Measurements from ENCODE around the gene PRDX1. TPM values are rescaled to one million over a fixed set of nuclear protein-coding genes. Genes with fewer than 3 reads are reported as not detected.

PRDX1 gene
- total and polyA plus RNA-seq, 2 of the 8 experiments (the other 6 are each of a cell fraction or from before 2014, with no cell fraction given), result 1,165 to 1,418 TPM

DNA sequence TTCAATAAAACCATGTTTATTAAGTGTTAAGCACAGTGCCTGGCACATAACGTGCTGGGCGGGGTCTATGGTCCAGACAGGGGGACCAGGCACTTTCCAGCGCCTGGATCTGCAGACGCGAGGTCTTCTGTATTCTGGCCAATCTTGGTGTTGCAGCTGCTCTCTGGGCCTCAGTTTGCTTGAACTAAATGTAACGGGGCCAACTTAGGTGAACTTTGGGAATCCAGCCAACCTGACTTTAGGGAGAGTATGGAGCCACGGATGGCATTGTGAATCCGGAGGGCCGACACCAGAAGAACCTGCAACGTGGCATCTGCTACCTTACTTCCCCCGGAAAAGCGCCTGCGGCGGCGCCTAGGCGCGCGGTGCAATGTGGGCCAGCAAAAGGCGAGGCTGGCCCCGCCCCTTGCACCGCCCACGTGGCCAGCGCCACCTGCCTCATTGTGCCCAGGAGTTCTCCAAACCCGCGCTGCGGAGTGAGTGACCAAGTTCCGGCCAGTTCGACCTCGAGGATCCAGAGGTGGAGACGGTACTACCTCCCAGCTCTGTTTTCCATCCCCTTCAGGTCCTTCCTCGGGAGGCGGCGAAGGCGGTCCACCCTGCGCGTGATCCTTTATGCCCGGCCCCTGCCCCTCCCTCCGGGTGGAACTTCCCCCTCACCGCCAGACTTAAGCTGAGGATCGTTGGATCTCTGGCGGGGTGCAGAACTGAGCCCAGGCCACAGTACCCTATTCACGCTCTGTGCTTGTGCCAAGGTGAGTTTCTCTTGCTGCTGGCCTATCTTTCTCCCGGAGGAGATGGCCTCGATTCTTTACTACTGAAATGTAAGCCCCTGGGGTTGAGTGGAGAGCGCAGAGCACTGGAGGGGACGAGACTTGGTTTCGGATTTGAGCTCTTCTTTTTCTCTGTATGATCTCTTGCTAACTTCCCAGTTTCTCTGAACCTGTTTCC, 29.0 kb upstream of the PRDX1 start, which contains the start of gene AKR1A1:
TSS of gene AKR1A1 (plus strand) at position 426 of the 951 bp plus-strand sequence. CDS start 10,969 bp downstream, outside the sequence.
- peak within 1 kb of the TSS; percentile 82 to 95 (median 90) for H3K4me3 ChIP-seq (ENCODE audit: extremely low read depth in 1 of 4, insufficient read depth in 2 of 4, low read depth in 3 of 4, low read length in 4 of 4)
- H2BK20ac ChIP-seq (ENCODE audit: low read length), result no peak within 1 kb of the TSS
- peak within 1 kb of the TSS; percentile 87 for H3K4ac ChIP-seq (replicated peaks; ENCODE audit: insufficient read length, low read depth, low read length)
- peak within 1 kb of the TSS; percentile 88 for H3K27ac ChIP-seq (ENCODE audit: low read depth, low read length)
- peak within 1 kb of the TSS; percentile 85 for H3K56ac ChIP-seq (replicated peaks; ENCODE audit: insufficient read length, low read depth, low read length)
- H4K20me1 ChIP-seq (replicated peaks in 1 of 2; ENCODE audit: control insufficient read depth in 1 of 2, insufficient read depth in 2 of 2, low read length in 2 of 2), result peaks cover under 1 to 4% of the 10 kb centered on the region in 2 experiments
- H3K9me3 ChIP-seq (ENCODE audit: insufficient read depth in 2 of 2, low read depth in 1 of 2, low read length in 1 of 2), result no peaks in the 10 kb centered on the region
- H3K23me2 ChIP-seq (ENCODE audit: low read depth, low read length), result peaks cover 8% of the 10 kb centered on the region
- ChIA-PET CTCF (ENCODE audit: partially characterized antibody) (interaction anchor here (0.5 to 2.5 kb wide), 6 partner anchors 15 to 594 kb away, joined by 3 to 20 read pairs (median 6); no protein-coding TSS in a partner anchor), POLR2A (ENCODE audit: partially characterized antibody) (interaction anchor here (0.7 to 35.7 kb wide), 19 partner anchors 9 to 829 kb away, joined by 3 to 741 read pairs (median 6); partner anchors contain the start of genes CCDC163, MMACHC, MUTYH and NASP)
- H2BK120ac ChIP-seq (replicated peaks; ENCODE audit: low read depth, low read length), result peak within 1 kb of the TSS; percentile 69
- peak within 1 kb of the TSS; percentile 93; the same call in 1 of the 2 replicates for H4K8ac ChIP-seq (ENCODE audit: extremely low read depth, insufficient read depth, low read length)
- no peak within 1 kb of the TSS for H3K14ac ChIP-seq (ENCODE audit: insufficient read length)
- H3K27me3 ChIP-seq (replicated peaks in 1 of 4; ENCODE audit: control insufficient read depth in 3 of 4, extremely low read depth in 1 of 4, insufficient read depth in 3 of 4, low read length in 3 of 4), result no peaks in the 10 kb centered on the region
- H3K4me1 ChIP-seq (replicated peaks in 1 of 4; ENCODE audit: control insufficient read depth in 3 of 4, insufficient read depth in 4 of 4, low read length in 3 of 4), result peaks cover 0 to 4% (median 1%) of the 10 kb centered on the region in 4 experiments; a peak in 3 of 7 replicates
- H4K91ac ChIP-seq (replicated peaks; ENCODE audit: insufficient read length, low read length), result peak within 1 kb of the TSS; percentile 81
- no peak within 1 kb of the TSS for H3K23ac ChIP-seq (ENCODE audit: insufficient read length)
- peak within 1 kb of the TSS; percentile 96 for H2BK5ac ChIP-seq (ENCODE audit: low read depth, low read length)
- no peak for FAIRE-seq
- peak; percentile 78 to 93 for DNase-seq (ENCODE audit: low read depth in 1 of 2, low spot score in 2 of 2)
- H4K5ac ChIP-seq (ENCODE audit: insufficient read length, low read depth, low read length), result peak within 1 kb of the TSS; percentile 92
- peaks cover 10 to 40% of the 10 kb centered on the region in 2 experiments for H3K79me2 ChIP-seq (ENCODE audit: control insufficient read depth in 1 of 2, insufficient read depth in 2 of 2, low read length in 2 of 2)
- peak within 1 kb of the TSS; percentile 99 for H3K18ac ChIP-seq (ENCODE audit: extremely low read depth, low read length)
- H2AK5ac ChIP-seq (ENCODE audit: low read depth, low read length), result peak within 1 kb of the TSS; percentile 24; the same call in 1 of the 2 replicates
- peaks cover 5 to 28% (median 14%) of the 10 kb centered on the region in 4 experiments for H3K36me3 ChIP-seq (ENCODE audit: control insufficient read depth in 2 of 4, insufficient read depth in 4 of 4, low read length in 3 of 4)
- peaks cover 6% of the 10 kb centered on the region; the same call in 1 of the 2 replicates for H3K79me1 ChIP-seq (ENCODE audit: low read depth, low read length)
- WGBS, 2 experiments (ENCODE audit: extremely low coverage in 1 of 2, insufficient coverage in 1 of 2, insufficient read length in 1 of 2, insufficient replicate concordance in 2 of 2, low coverage in 1 of 2, low lambda C conversion rate in 2 of 2, missing lambda C conversion rate in 1 of 2), result 7% methylated on average over 46 of the region's 47 CpGs; no CpG with 5 or more reads in 1 of the 2 experiments
- H2BK15ac ChIP-seq (ENCODE audit: low read length), result peak within 1 kb of the TSS; percentile 93; the same call in 1 of the 2 replicates
- peak within 1 kb of the TSS; percentile 88 to 96 (median 92) for H3K9ac ChIP-seq (replicated peaks in 1 of 4; ENCODE audit: extremely low read depth in 1 of 4, low read depth in 3 of 4, low read length in 3 of 4)
- H2AFZ ChIP-seq (ENCODE audit: low read length), result peak within 1 kb of the TSS; percentile 6; the same call in 1 of the 2 replicates
- H2BK12ac ChIP-seq (ENCODE audit: low read depth, low read length), result peak within 1 kb of the TSS; percentile 87; the same call in 1 of the 2 replicates
- peak within 1 kb of the TSS; percentile 59 to 76 for H3K4me2 ChIP-seq (ENCODE audit: insufficient read depth in 1 of 2, low read depth in 2 of 2, low read length in 2 of 2)
- TF ChIP-seq SRF (IDR thresholded peaks at IDR 0.05; ENCODE audit: low read depth, low read length), result no peak
- TF ChIP-seq EZH2 (IDR thresholded peaks at IDR 0.05; ENCODE audit: low read depth, low read length, severe bottlenecking), result no peak
- peak; percentile 90 for TF ChIP-seq PHF8 (conservative IDR thresholded peaks at IDR 0.05; ENCODE audit: low read depth, low read length)
- TF ChIP-seq CBX5 (IDR thresholded peaks at IDR 0.05; ENCODE audit: low read depth, low read length), result no peak
- TF ChIP-seq JUN (IDR thresholded peaks at IDR 0.05; ENCODE audit: low read depth, low read length), result no peak
- no peak for TF ChIP-seq KDM5A (IDR thresholded peaks at IDR 0.05; ENCODE audit: low read length)
- no peak for TF ChIP-seq ZNF274 (IDR thresholded peaks at IDR 0.05; ENCODE audit: borderline replicate concordance, extremely low read depth, low read length)
- TF ChIP-seq, protein P1, sequence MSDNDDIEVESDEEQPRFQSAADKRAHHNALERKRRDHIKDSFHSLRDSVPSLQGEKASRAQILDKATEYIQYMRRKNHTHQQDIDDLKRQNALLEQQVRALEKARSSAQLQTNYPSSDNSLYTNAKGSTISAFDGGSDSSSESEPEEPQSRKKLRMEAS (IDR thresholded peaks at IDR 0.05), result peak; percentile 99
- TF ChIP-seq SAP30 (IDR thresholded peaks at IDR 0.05; ENCODE audit: insufficient read depth, insufficient replicate concordance, low read length), result peak; percentile 54
- TF ChIP-seq POLR2A (IDR thresholded peaks at IDR 0.05; ENCODE audit: control extremely low read depth in 1 of 2, low read depth in 2 of 2, low read length in 2 of 2), result peak; percentile 90 to 99

Measured in H1 (cell line).